ENCODE measurements around the gene PAK3.

The PAK3 gene

DNA sequence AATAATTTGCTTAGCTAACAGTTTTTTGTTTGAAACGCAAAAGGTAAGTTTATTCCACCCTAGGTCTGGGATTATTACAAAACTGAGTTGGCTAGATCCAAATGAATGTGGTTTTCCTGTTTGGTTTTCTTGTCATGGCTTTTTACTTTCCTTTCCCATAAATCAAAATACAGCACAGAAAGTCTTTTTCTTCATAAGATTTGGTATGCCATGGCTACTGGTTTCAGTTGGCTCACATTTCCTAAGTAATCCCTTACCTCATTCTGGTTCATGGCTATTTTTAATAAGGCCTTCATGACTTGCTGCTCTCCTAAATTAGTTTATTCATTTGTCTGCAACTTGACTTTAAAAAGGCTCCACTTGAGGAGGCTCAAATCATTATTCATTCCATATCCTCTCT is 12.9 kb upstream of the PAK3 start:
- H3K4me2 ChIP-seq, result no peak overlapping the region
- H2AFZ ChIP-seq (ENCODE audit: low read depth), result no peak overlapping the region
- H3K79me2 ChIP-seq (ENCODE audit: insufficient read depth, low read depth), result no peaks in the 10 kb centered on the region
- TF ChIP-seq, protein P1, sequence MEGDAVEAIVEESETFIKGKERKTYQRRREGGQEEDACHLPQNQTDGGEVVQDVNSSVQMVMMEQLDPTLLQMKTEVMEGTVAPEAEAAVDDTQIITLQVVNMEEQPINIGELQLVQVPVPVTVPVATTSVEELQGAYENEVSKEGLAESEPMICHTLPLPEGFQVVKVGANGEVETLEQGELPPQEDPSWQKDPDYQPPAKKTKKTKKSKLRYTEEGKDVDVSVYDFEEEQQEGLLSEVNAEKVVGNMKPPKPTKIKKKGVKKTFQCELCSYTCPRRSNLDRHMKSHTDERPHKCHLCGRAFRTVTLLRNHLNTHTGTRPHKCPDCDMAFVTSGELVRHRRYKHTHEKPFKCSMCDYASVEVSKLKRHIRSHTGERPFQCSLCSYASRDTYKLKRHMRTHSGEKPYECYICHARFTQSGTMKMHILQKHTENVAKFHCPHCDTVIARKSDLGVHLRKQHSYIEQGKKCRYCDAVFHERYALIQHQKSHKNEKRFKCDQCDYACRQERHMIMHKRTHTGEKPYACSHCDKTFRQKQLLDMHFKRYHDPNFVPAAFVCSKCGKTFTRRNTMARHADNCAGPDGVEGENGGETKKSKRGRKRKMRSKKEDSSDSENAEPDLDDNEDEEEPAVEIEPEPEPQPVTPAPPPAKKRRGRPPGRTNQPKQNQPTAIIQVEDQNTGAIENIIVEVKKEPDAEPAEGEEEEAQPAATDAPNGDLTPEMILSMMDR (conservative IDR thresholded peaks at IDR 0.05; ENCODE audit: low read depth, low read length), result no peak
- H3K4me1 ChIP-seq (ENCODE audit: low read depth, poor library complexity, severe bottlenecking), result no peaks in the 10 kb centered on the region
- no peaks in the 10 kb centered on the region for H3K27me3 ChIP-seq (ENCODE audit: insufficient read depth, low read depth)
- H3K9ac ChIP-seq, result no peak overlapping the region
- H3K27ac ChIP-seq, result no peak overlapping the region
- no peak overlapping the region for H3K4me3 ChIP-seq (IDR thresholded peaks at IDR 0.05; ENCODE audit: insufficient read depth, low read depth, low read length)
- H4K20me1 ChIP-seq (ENCODE audit: insufficient read depth), result no peaks in the 10 kb centered on the region
- no peaks in the 10 kb centered on the region for H3K36me3 ChIP-seq (ENCODE audit: insufficient read depth)

DNA sequence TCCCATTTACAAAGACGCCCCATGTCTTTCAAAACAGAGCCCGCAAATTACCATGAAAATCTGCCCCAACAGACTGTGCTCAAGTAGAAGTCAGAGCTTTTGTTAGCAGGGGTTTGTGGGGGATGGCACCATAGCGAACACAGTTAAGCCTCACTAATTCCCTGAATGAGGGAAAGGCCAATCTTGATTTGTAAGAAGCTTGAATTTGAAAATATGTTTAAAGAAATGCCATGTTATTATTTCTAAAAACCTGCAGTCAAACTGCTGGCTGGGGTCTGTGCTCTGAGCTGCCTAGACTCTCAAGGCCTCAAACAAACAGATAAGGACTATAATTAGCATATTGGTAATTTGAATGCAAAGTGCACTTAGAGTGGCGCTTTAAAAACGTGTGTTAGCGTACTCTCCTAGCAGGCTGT is 9.4 kb upstream of the PAK3 start:
- Histone ChIP-seq H3K4me2 (no peak overlapping the region), H4K20me1 (ENCODE audit: insufficient read depth) (no peaks in the 10 kb centered on the region), H2AFZ (ENCODE audit: low read depth) (no peak overlapping the region), H3K27ac (no peak overlapping the region), H3K9ac (no peak overlapping the region), H3K4me3 (IDR thresholded peaks at IDR 0.05; ENCODE audit: insufficient read depth, low read depth, low read length) (no peak overlapping the region), H3K36me3 (ENCODE audit: insufficient read depth) (no peaks in the 10 kb centered on the region), H3K27me3 (ENCODE audit: insufficient read depth, low read depth) (no peaks in the 10 kb centered on the region), H3K4me1 (ENCODE audit: low read depth, poor library complexity, severe bottlenecking) (no peaks in the 10 kb centered on the region), H3K79me2 (ENCODE audit: insufficient read depth, low read depth) (no peaks in the 10 kb centered on the region)
- TF ChIP-seq, protein P1 (conservative IDR thresholded peaks at IDR 0.05; ENCODE audit: low read depth, low read length), result no peak

DNA sequence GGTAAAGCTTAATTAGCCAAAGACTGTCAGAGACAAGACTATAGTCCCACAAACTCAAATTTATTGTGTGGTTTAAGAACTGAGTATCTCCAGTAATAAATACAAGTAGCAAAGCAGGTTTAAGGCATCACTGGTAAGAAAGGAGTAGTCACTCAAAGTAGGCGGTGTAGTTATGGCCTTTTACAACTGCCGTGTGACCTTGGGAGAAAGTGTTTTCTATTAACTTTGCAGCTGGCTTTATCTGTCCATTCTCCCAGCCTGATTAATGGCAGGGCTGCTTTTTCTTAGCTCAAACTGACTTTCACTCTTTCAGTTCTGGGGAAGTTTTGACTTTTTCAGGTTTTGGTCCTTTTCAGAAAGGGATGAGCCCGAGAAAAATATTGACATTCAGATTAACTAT is 7.4 kb upstream of the PAK3 start:
- H3K36me3 ChIP-seq (ENCODE audit: insufficient read depth), result no peaks in the 10 kb centered on the region
- H3K27ac ChIP-seq, result no peak overlapping the region
- H3K27me3 ChIP-seq (ENCODE audit: insufficient read depth, low read depth), result no peaks in the 10 kb centered on the region
- no peak overlapping the region for H3K4me2 ChIP-seq
- H4K20me1 ChIP-seq (ENCODE audit: insufficient read depth), result no peaks in the 10 kb centered on the region
- H3K79me2 ChIP-seq (ENCODE audit: insufficient read depth, low read depth), result no peaks in the 10 kb centered on the region
- TF ChIP-seq, protein P1 (conservative IDR thresholded peaks at IDR 0.05; ENCODE audit: low read depth, low read length), result no peak
- no peaks in the 10 kb centered on the region for H3K4me1 ChIP-seq (ENCODE audit: low read depth, poor library complexity, severe bottlenecking)
- no peak overlapping the region for H3K4me3 ChIP-seq (IDR thresholded peaks at IDR 0.05; ENCODE audit: insufficient read depth, low read depth, low read length)
- H3K9ac ChIP-seq, result no peak overlapping the region
- no peak overlapping the region for H2AFZ ChIP-seq (ENCODE audit: low read depth)

DNA sequence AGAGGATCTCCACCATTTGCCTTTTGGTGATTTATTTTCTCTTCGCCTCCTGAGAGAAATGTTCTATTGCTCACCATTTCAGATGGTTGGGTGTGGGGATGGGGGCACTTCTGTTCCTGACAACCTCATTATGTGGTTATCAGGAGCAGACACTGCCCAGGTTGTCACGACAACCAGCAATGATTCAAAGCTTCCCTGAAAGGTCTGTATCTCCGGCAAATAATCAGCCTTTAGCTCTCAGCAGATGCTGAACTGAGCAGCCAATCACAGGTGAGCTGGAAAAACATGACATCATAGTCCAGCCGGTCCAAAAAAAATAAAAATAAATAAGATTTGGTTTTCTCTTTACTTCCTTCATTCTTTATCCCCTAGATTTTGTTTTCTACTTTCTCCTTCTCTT is 5.5 kb upstream of the PAK3 start:
- no peaks in the 10 kb centered on the region for H3K36me3 ChIP-seq (ENCODE audit: insufficient read depth)
- H2AFZ ChIP-seq (ENCODE audit: low read depth), result no peak overlapping the region
- H4K20me1 ChIP-seq (ENCODE audit: insufficient read depth), result no peaks in the 10 kb centered on the region
- no peak overlapping the region for H3K4me3 ChIP-seq (IDR thresholded peaks at IDR 0.05; ENCODE audit: insufficient read depth, low read depth, low read length)
- no peaks in the 10 kb centered on the region for H3K79me2 ChIP-seq (ENCODE audit: insufficient read depth, low read depth)
- H3K27me3 ChIP-seq (ENCODE audit: insufficient read depth, low read depth), result no peaks in the 10 kb centered on the region
- no peaks in the 10 kb centered on the region for H3K4me1 ChIP-seq (ENCODE audit: low read depth, poor library complexity, severe bottlenecking)
- TF ChIP-seq, protein P1 (conservative IDR thresholded peaks at IDR 0.05; ENCODE audit: low read depth, low read length), result no peak
- H3K9ac ChIP-seq, result no peak overlapping the region
- H3K27ac ChIP-seq, result no peak overlapping the region
- H3K4me2 ChIP-seq, result no peak overlapping the region
